SK-N-SH treated with all-trans-retinoic acid at 6 μM for 48 hours (cell line): ENCODE measurements around the gene DLX5.

Source experiments
- ATAC-seq: fragments of 200-7000 bp; cut with Tn5 transposase; 3 replicates; pipeline ENCODE4 v1.9.1; 2020; ENCODE audit warnings: mild to moderate bottlenecking, moderate library complexity
- ARNTL ChIP-seq: fragments of 450-650 bp; formaldehyde crosslinking; IDR thresholded peaks from 2 replicates; pipeline ENCODE4 v1.5.0; 2020; ENCODE audit warnings: low read depth, mild to moderate bottlenecking, moderate library complexity, borderline replicate concordance
- BACH2 ChIP-seq: fragments of 250-450 bp; sonication (Bioruptor Pico); IDR thresholded peaks from 2 replicates; pipeline ENCODE4 v1.9.0; 2021; ENCODE audit warnings: mild to moderate bottlenecking, borderline replicate concordance
- CREB5 ChIP-seq: fragments of 250-450 bp; sonication (Bioruptor Pico); IDR thresholded peaks from 2 replicates; pipeline ENCODE4 v1.5.1; 2020; ENCODE audit warnings: low read depth, mild to moderate bottlenecking, moderate library complexity
- CSDC2 ChIP-seq: fragments of 250-450 bp; sonication (Bioruptor Pico); IDR thresholded peaks from 2 replicates; pipeline ENCODE4 v1.5.0; 2020; ENCODE audit warnings: mild to moderate bottlenecking, moderate library complexity
- CSRNP3 ChIP-seq: fragments of 250-450 bp; sonication (Bioruptor Pico); IDR thresholded peaks from 2 replicates; pipeline ENCODE4 v1.5.1; 2021; ENCODE audit warnings: mild to moderate bottlenecking, moderate library complexity
- ESRRG ChIP-seq: fragments of 250-450 bp; sonication (Bioruptor Pico); IDR thresholded peaks from 2 replicates; pipeline ENCODE4 v1.6.1; 2021; ENCODE audit warnings: mild to moderate bottlenecking
- ISL1 ChIP-seq: fragments of 250-450 bp; sonication (Bioruptor Pico); IDR thresholded peaks from 2 replicates; pipeline ENCODE4 v2.1.2; 2022; ENCODE audit warnings: mild to moderate bottlenecking, moderate library complexity
- OSR1 ChIP-seq: fragments of 250-450 bp; sonication (Bioruptor Pico); IDR thresholded peaks from 2 replicates; pipeline ENCODE4 v1.8.0; 2022; ENCODE audit warnings: moderate library complexity, mild to moderate bottlenecking, inconsistent platforms
- PATZ1 ChIP-seq: fragments of 250-450 bp; sonication (Bioruptor Pico); IDR thresholded peaks from 2 replicates; pipeline ENCODE4 v1.8.0; 2020; ENCODE audit warnings: mild to moderate bottlenecking, moderate library complexity, borderline replicate concordance
- POU6F1 ChIP-seq: fragments of 250-450 bp; sonication (Bioruptor Pico); IDR thresholded peaks from 2 replicates; pipeline ENCODE4 v1.8.0; 2021; ENCODE audit warnings: low read depth, mild to moderate bottlenecking, moderate library complexity, borderline replicate concordance
- RARB ChIP-seq: fragments of 250-450 bp; sonication (Bioruptor Pico); IDR thresholded peaks from 2 replicates; pipeline ENCODE4 v1.8.0; 2021; ENCODE audit warnings: mild to moderate bottlenecking, moderate library complexity
- SNAI2 ChIP-seq: fragments of 250-450 bp; sonication (Bioruptor Pico); IDR thresholded peaks from 2 replicates; pipeline ENCODE4 v1.5.0; 2020; ENCODE audit warnings: mild to moderate bottlenecking, moderate library complexity
- TCF4 ChIP-seq: fragments of 250-450 bp; sonication (Bioruptor Pico); IDR thresholded peaks from 2 replicates; pipeline ENCODE4 v1.8.0; 2021; ENCODE audit warnings: mild to moderate bottlenecking, moderate library complexity, borderline replicate concordance
- TOX ChIP-seq: fragments of 250-450 bp; sonication (Bioruptor Pico); IDR thresholded peaks from 2 replicates; pipeline ENCODE4 v1.8.0; 2021; ENCODE audit warnings: mild to moderate bottlenecking, moderate library complexity, borderline replicate concordance
- ZC3H10 ChIP-seq: fragments of 250-450 bp; sonication (Bioruptor Pico); IDR thresholded peaks from 2 replicates; pipeline ENCODE4 v1.5.1; 2021; ENCODE audit warnings: mild to moderate bottlenecking, moderate library complexity
- ZFP3 ChIP-seq: fragments of 250-450 bp; sonication (Bioruptor Pico); IDR thresholded peaks from 2 replicates; pipeline ENCODE4 v1.5.0; 2020; ENCODE audit warnings: mild to moderate bottlenecking, moderate library complexity
- ZFP30 ChIP-seq: fragments of 450-650 bp; formaldehyde crosslinking; IDR thresholded peaks from 2 replicates; pipeline ENCODE4 v1.5.0; 2022; ENCODE audit warnings: mild to moderate bottlenecking, moderate library complexity
- ZNF565 ChIP-seq: fragments of 450-650 bp; formaldehyde crosslinking; conservative IDR thresholded peaks from 2 replicates; pipeline ENCODE4 v1.5.0; 2020; ENCODE audit warnings: low read depth, mild to moderate bottlenecking, moderate library complexity
- ZNF8 ChIP-seq: fragments of 450-650 bp; formaldehyde crosslinking; IDR thresholded peaks from 2 replicates; pipeline ENCODE4 v1.5.0; 2020; ENCODE audit warnings: mild to moderate bottlenecking, moderate library complexity

The DLX5 gene

GRCh38 chr7:97006816-97007582, 17.6 kb downstream of the DLX5 start (continued):
- TF ChIP-seq POU6F1 (CRISPR knock-in tag) (no peak), SNAI2 (CRISPR knock-in tag) (no peak)

GRCh38 chr7:97006055-97006815, 18.4 kb downstream of the DLX5 start:
- ATAC-seq, result peak; percentile 87
- TF ChIP-seq ZFP3 (peak; percentile 39; the same call in 1 of the 2 replicates), RARB (CRISPR knock-in tag) (no peak), SNAI2 (CRISPR knock-in tag) (0 out of 2 replicates have a peak, but pooled peaks have one; percentile 18)

- TF ChIP-seq ZNF565 (CRISPR knock-in tag), result no peak
- no peak for TF ChIP-seq OSR1 (CRISPR knock-in tag)
- TF ChIP-seq CREB5 (CRISPR knock-in tag), result no peak
- TF ChIP-seq ZFP30 (CRISPR knock-in tag), result no peak
- TF ChIP-seq BACH2 (CRISPR knock-in tag), result no peak
- no peak for TF ChIP-seq ARNTL (CRISPR knock-in tag)
- TF ChIP-seq CSDC2, result no peak
- 0 out of 2 replicates have a peak, but pooled peaks have one; percentile 20 for TF ChIP-seq ZNF8 (CRISPR knock-in tag)
- TF ChIP-seq RARB (CRISPR knock-in tag), result no peak
- no peak for TF ChIP-seq ZC3H10 (CRISPR knock-in tag)
- no peak for TF ChIP-seq ISL1 (CRISPR knock-in tag)
- TF ChIP-seq ZFP3, result no peak
- TF ChIP-seq TCF4, result no peak
- TF ChIP-seq ESRRG (CRISPR knock-in tag), result no peak
- no peak for TF ChIP-seq POU6F1 (CRISPR knock-in tag)
- TF ChIP-seq TOX (CRISPR knock-in tag), result no peak
- TF ChIP-seq CSRNP3 (CRISPR knock-in tag), result no peak
- TF ChIP-seq PATZ1 (CRISPR knock-in tag), result 0 out of 2 replicates have a peak, but pooled peaks have one; percentile 76
- ATAC-seq, result peak; percentile 92
Measured at GRCh38 chr7:97005183-97006054, 19.2 kb downstream of the DLX5 start, which contains the start of gene DLX6. TSS of gene DLX6 (plus strand) at chr7:97005553. CDS start at chr7:97005978, 425 bp downstream.
